SU-DHL-6 (cell line): Measurements from ENCODE around the gene ATXN8OS.

Experiments used
- H2AFZ ChIP-seq: fragments of 200-600 bp; sonication (generic); 2 replicates; pipeline ENCODE4 v1.6.1; 2014; ENCODE audit warnings: low read depth, mild to moderate bottlenecking, moderate library complexity, mixed read lengths, antibody characterized with exemption, low read length; ENCODE audit not compliant: severe bottlenecking
- H3F3A ChIP-seq: fragments of 200-600 bp; shearing (Covaris generic); 2 replicates; pipeline ENCODE4 v1.6.0; 2016; ENCODE audit warnings: antibody characterized with exemption, mild to moderate bottlenecking; ENCODE audit not compliant: insufficient read depth
- H3K27ac ChIP-seq: fragments of 200-600 bp; sonication (generic); 2 replicates; pipeline ENCODE4 v1.5.1; 2016; ENCODE audit warnings: low read depth, mild to moderate bottlenecking, low read length, moderate library complexity, mixed read lengths
- H3K27me3 ChIP-seq: fragments of 200-600 bp; sonication (generic), shearing (Covaris generic); 2 replicates; pipeline ENCODE4 v1.6.0; 2014; ENCODE audit warnings: mild to moderate bottlenecking, low read length
- H3K36me3 ChIP-seq: fragments of 200-600 bp; sonication (generic); 2 replicates; pipeline ENCODE4 v1.6.1; 2014; ENCODE audit warnings: mild to moderate bottlenecking, low read length, mixed read lengths
- H3K4me2 ChIP-seq: fragments of 300-600, 200-600 bp; shearing (Covaris generic), sonication (generic); 2 replicates; pipeline ENCODE4 v1.6.0; 2014; ENCODE audit warnings: low read length, low read depth, mild to moderate bottlenecking; ENCODE audit not compliant: poor library complexity, severe bottlenecking
- H3K4me3 ChIP-seq: fragments of 200-600 bp; sonication (generic); 2 replicates; pipeline ENCODE4 v1.5.1; 2014; ENCODE audit warnings: antibody characterized with exemption, low read length, mild to moderate bottlenecking, mixed read lengths; ENCODE audit not compliant: insufficient read depth, poor library complexity, severe bottlenecking
- H3K79me2 ChIP-seq: fragments of 200-600 bp; sonication (generic); 2 replicates; pipeline ENCODE4 v1.6.1; 2014; ENCODE audit warnings: mild to moderate bottlenecking, low read length, moderate library complexity; ENCODE audit not compliant: insufficient read depth
- H3K9ac ChIP-seq: fragments of 200-600 bp; sonication (generic); 2 replicates; pipeline ENCODE4 v1.7.0; 2014; ENCODE audit warnings: mild to moderate bottlenecking, low read length
- H3K9me2 ChIP-seq: fragments of 200-600 bp; sonication (generic); replicated peaks from 2 replicates; pipeline ENCODE4 v1.6.1; 2014; ENCODE audit warnings: low read length; ENCODE audit not compliant: insufficient read depth
- H3K9me3 ChIP-seq: fragments of 200-600 bp; sonication (generic); 2 replicates; pipeline ENCODE4 v1.6.1; 2014; ENCODE audit warnings: low read length, mixed read lengths; ENCODE audit not compliant: insufficient read depth
- H4K20me1 ChIP-seq: fragments of 200-600 bp; sonication (generic); 2 replicates; pipeline ENCODE4 v1.6.1; 2014; ENCODE audit warnings: low read depth, mild to moderate bottlenecking, antibody characterized with exemption, low read length, moderate library complexity, mixed read lengths
- CTCF ChIP-seq: fragments of 200-600 bp; sonication (generic); IDR thresholded peaks from one replicate; pipeline ENCODE4 v1.5.1; 2017; ENCODE audit warnings: antibody characterized with exemption, mild to moderate bottlenecking, low read length, moderate library complexity; ENCODE audit not compliant: insufficient read depth, poor library complexity, severe bottlenecking
- EZH2phosphoT487 ChIP-seq: fragments of 200-600 bp; sonication (generic), shearing (Covaris generic); conservative IDR thresholded peaks from 2 replicates; pipeline ENCODE4 v1.6.1; 2018; ENCODE audit warnings: mild to moderate bottlenecking, antibody characterized with exemption, low read length, moderate library complexity, mixed read lengths

ATXN8OS gene

GRCh38 chr13:70162141-70162540 lies 54.5 kb downstream of the ATXN8OS start:
- TF ChIP-seq CTCF = no peak
- TF ChIP-seq EZH2phosphoT487 = no peak
- Histone ChIP-seq H3F3A (no peaks in the 10 kb centered on the region), H3K4me2 (peak overlapping the region; percentile 54), H4K20me1 (no peaks in the 10 kb centered on the region), H3K27ac (no peak overlapping the region), H3K9me2 (no peaks in the 10 kb centered on the region), H3K79me2 (no peaks in the 10 kb centered on the region), H3K9ac (peak overlapping the region; percentile 3; the same call in 1 of the 2 replicates), H3K4me3 (no peak overlapping the region), H3K27me3 (no peaks in the 10 kb centered on the region), H2AFZ (peak overlapping the region; percentile 89), H3K36me3 (no peaks in the 10 kb centered on the region), H3K9me3 (no peaks in the 10 kb centered on the region)

GRCh38 chr13:70170689-70171088 lies 63.1 kb downstream of the ATXN8OS start:
- Histone ChIP-seq H4K20me1 (no peaks in the 10 kb centered on the region), H3K27me3 (no peaks in the 10 kb centered on the region), H2AFZ (peak overlapping the region; percentile 38), H3K9me2 (no peaks in the 10 kb centered on the region), H3K9me3 (no peaks in the 10 kb centered on the region), H3K9ac (no peak overlapping the region), H3K36me3 (no peaks in the 10 kb centered on the region), H3K27ac (no peak overlapping the region), H3F3A (no peaks in the 10 kb centered on the region), H3K4me2 (no peak overlapping the region), H3K4me3 (no peak overlapping the region), H3K79me2 (no peaks in the 10 kb centered on the region)
- TF ChIP-seq EZH2phosphoT487 = no peak
- no peak for TF ChIP-seq CTCF

- Histone ChIP-seq H4K20me1 (no peaks in the 10 kb centered on the region), H3K9me3 (no peaks in the 10 kb centered on the region), H3K27ac (no peak overlapping the region), H3K4me2 (no peak overlapping the region), H2AFZ (peak overlapping the region; percentile 38), H3K4me3 (no peak overlapping the region), H3K27me3 (no peaks in the 10 kb centered on the region), H3K36me3 (no peaks in the 10 kb centered on the region), H3K9me2 (no peaks in the 10 kb centered on the region), H3K79me2 (no peaks in the 10 kb centered on the region), H3K9ac (no peak overlapping the region), H3F3A (no peaks in the 10 kb centered on the region)
- TF ChIP-seq CTCF = no peak
- TF ChIP-seq EZH2phosphoT487 = no peak
Observed at GRCh38 chr13:70171151-70171550, 63.5 kb downstream of the ATXN8OS start.
